Keratinocyte (primary cell): ENCODE measurements around the gene TRPC4AP.

Source experiments
- CTCF ChIP-seq, 3 experiments: IDR thresholded peaks in 1 of 3; conservative IDR thresholded peaks in 1 of 3; optimal IDR thresholded peaks in 1 of 3; 2 replicates in 2 of 3; 3 replicates in 1 of 3; pipeline versions ENCODE3 to v1.5.1; 2011; ENCODE audit warnings: low read length in 3 of 3, mild to moderate bottlenecking in 3 of 3, moderate library complexity in 2 of 3, control low read depth in 1 of 3, inconsistent platforms in 1 of 3; ENCODE audit not compliant: insufficient read depth in 2 of 3; ENCODE audit errors: extremely low read depth in 1 of 3
- EZH2 ChIP-seq: IDR thresholded peaks from one replicate; pipeline ENCODE4 v1.6.1; 2012; ENCODE audit warnings: inconsistent platforms, mild to moderate bottlenecking, low read length, moderate library complexity

GRCh38 chr20:35091816-35092523 lies 637 bp downstream of the TRPC4AP start:
- TF ChIP-seq CTCF (optimal IDR thresholded peaks at IDR 0.05 in 1 of 3, IDR thresholded peaks at IDR 0.05 in 1 of 3, conservative IDR thresholded peaks at IDR 0.05 in 1 of 3; ENCODE audit: extremely low read depth in 1 of 3, insufficient read depth in 2 of 3, low read length in 3 of 3) (no peak), EZH2 (no peak)
